H9 (cell line): Measurements from ENCODE around the gene PARD3. TPM values are rescaled to one million over a fixed set of nuclear protein-coding genes. Genes with fewer than 3 reads are reported as not detected.

Experiments
- DNase-seq: peaks from one replicate; pipeline ENCODE4 v3.0.0-alpha.2; 2017
- H2AFZ ChIP-seq: one replicate; pipeline ENCODE4 v1.6.1; 2013; ENCODE audit warnings: mild to moderate bottlenecking, low read length, control low read depth, moderate library complexity
- H2AK5ac ChIP-seq: 2 replicates; pipeline ENCODE4 v1.6.1; 2013; ENCODE audit warnings: low read length, control low read depth, mixed read lengths; ENCODE audit not compliant: insufficient read length
- H2BK120ac ChIP-seq: one replicate; pipeline ENCODE4 v1.6.1; 2013; ENCODE audit warnings: low read depth, mild to moderate bottlenecking, low read length, control low read depth, inconsistent platforms; ENCODE audit not compliant: poor library complexity, severe bottlenecking
- H2BK12ac ChIP-seq: 2 replicates; pipeline ENCODE4 v1.6.1; 2013; ENCODE audit warnings: low read length, control low read depth, mixed read lengths, low read depth; ENCODE audit not compliant: insufficient read length
- H2BK15ac ChIP-seq: 2 replicates; pipeline ENCODE4 v1.6.1; 2013; ENCODE audit warnings: low read depth, low read length, control low read depth
- H2BK20ac ChIP-seq: one replicate; pipeline ENCODE4 v1.6.1; 2013; ENCODE audit warnings: low read depth, mild to moderate bottlenecking, low read length, control low read depth, inconsistent platforms; ENCODE audit not compliant: poor library complexity, severe bottlenecking
- H2BK5ac ChIP-seq: 2 replicates; pipeline ENCODE4 v1.6.1; 2013; ENCODE audit warnings: low read length, control low read depth, mixed read lengths; ENCODE audit not compliant: insufficient read length
- H3K14ac ChIP-seq: 2 replicates; pipeline ENCODE4 v1.6.1; 2013; ENCODE audit warnings: low read length, control low read depth; ENCODE audit not compliant: insufficient read depth
- H3K18ac ChIP-seq: 2 replicates; pipeline ENCODE4 v1.6.1; 2013; ENCODE audit warnings: low read depth, mild to moderate bottlenecking, mixed read lengths, low read length, control low read depth; ENCODE audit not compliant: insufficient read length
- H3K23ac ChIP-seq: 2 replicates; pipeline ENCODE4 v1.6.1; 2013; ENCODE audit warnings: low read length, control low read depth, mixed read lengths, low read depth; ENCODE audit not compliant: insufficient read length
- H3K23me2 ChIP-seq: 2 replicates; pipeline ENCODE4 v1.6.1; 2013; ENCODE audit warnings: low read depth, mild to moderate bottlenecking, mixed read lengths, low read length, control low read depth; ENCODE audit not compliant: insufficient read length, poor library complexity, severe bottlenecking
- H3K27ac ChIP-seq: 2 replicates; pipeline ENCODE4 v1.5.1; 2013; ENCODE audit warnings: low read length, control low read depth, mixed read lengths, low read depth; ENCODE audit not compliant: insufficient read length
- H3K27me3 ChIP-seq: 2 replicates; pipeline ENCODE4 v1.6.1; 2013; ENCODE audit warnings: low read length, control low read depth, inconsistent platforms; ENCODE audit not compliant: insufficient read depth
- H3K4ac ChIP-seq: 2 replicates; pipeline ENCODE4 v1.6.1; 2013; ENCODE audit warnings: low read depth, mild to moderate bottlenecking, control low read depth, inconsistent platforms, low read length, moderate library complexity
- H3K4me1 ChIP-seq: 2 replicates; pipeline ENCODE4 v1.6.1; 2013; ENCODE audit warnings: low read length, control low read depth, inconsistent platforms; ENCODE audit not compliant: insufficient read depth
- H3K4me2 ChIP-seq: 2 replicates; pipeline ENCODE4 v1.6.1; 2013; ENCODE audit warnings: low read length, control low read depth, mixed read lengths; ENCODE audit not compliant: insufficient read length, insufficient read depth
- H3K56ac ChIP-seq: 2 replicates; pipeline ENCODE4 v1.6.1; 2013; ENCODE audit warnings: low read depth, mild to moderate bottlenecking, mixed read lengths, low read length, control low read depth; ENCODE audit not compliant: insufficient read length
- H3K79me1 ChIP-seq: 2 replicates; pipeline ENCODE4 v1.6.1; 2013; ENCODE audit warnings: low read depth, mild to moderate bottlenecking, moderate library complexity, low read length, control low read depth, inconsistent platforms; ENCODE audit not compliant: insufficient read depth, poor library complexity, severe bottlenecking
- H3K79me2 ChIP-seq: 2 replicates; pipeline ENCODE4 v1.6.1; 2013; ENCODE audit warnings: low read length, control low read depth, inconsistent platforms; ENCODE audit not compliant: insufficient read depth
- H3K9ac ChIP-seq: 2 replicates; pipeline ENCODE4 v1.6.1; 2013; ENCODE audit warnings: low read length, control low read depth, mixed read lengths; ENCODE audit not compliant: insufficient read length; ENCODE audit errors: extremely low read depth
- H3K9me3 ChIP-seq: one replicate; pipeline ENCODE4 v1.6.1; 2013; ENCODE audit warnings: low read depth, low read length, inconsistent platforms; ENCODE audit not compliant: control insufficient read depth
- H3T11ph ChIP-seq: one replicate; pipeline ENCODE4 v1.6.1; 2013; ENCODE audit warnings: mild to moderate bottlenecking, low read length, control low read depth, inconsistent platforms
- H4K20me1 ChIP-seq: one replicate; pipeline ENCODE4 v1.6.1; 2013; ENCODE audit not compliant: control insufficient read depth, insufficient read length, insufficient read depth
- H4K5ac ChIP-seq: 2 replicates; pipeline ENCODE4 v1.6.1; 2013; ENCODE audit warnings: low read depth, mild to moderate bottlenecking, mixed read lengths, low read length, control low read depth; ENCODE audit not compliant: insufficient read length
- H4K8ac ChIP-seq: replicated peaks from 2 replicates; pipeline ENCODE4 v1.6.1; 2013; ENCODE audit warnings: low read length, control low read depth, mixed read lengths, low read depth; ENCODE audit not compliant: insufficient read length
- H4K91ac ChIP-seq: 2 replicates; pipeline ENCODE4 v1.6.1; 2013; ENCODE audit warnings: low read depth, mild to moderate bottlenecking, moderate library complexity, mixed read lengths, low read length, control low read depth; ENCODE audit not compliant: insufficient read length
- H3K27ac Mint-ChIP-seq, 3 experiments: 2 replicates in 2 of 3; 3 replicates in 1 of 3; pipeline ENCODE4 v1.8.0; 2020 to 2021; ENCODE audit warnings: mixed read lengths in 3 of 3, mild to moderate bottlenecking in 1 of 3, moderate library complexity in 1 of 3
- H3K27me3 Mint-ChIP-seq: 2 replicates; pipeline ENCODE4 v1.8.0; 2021; ENCODE audit warnings: low read depth, mild to moderate bottlenecking, moderate library complexity, mixed read lengths
- H3K36me3 Mint-ChIP-seq, 3 experiments: 2 replicates in 2 of 3; 3 replicates in 1 of 3; pipeline ENCODE4 v1.8.0; 2020 to 2021; ENCODE audit warnings: low read depth in 3 of 3, mixed read lengths in 3 of 3; ENCODE audit not compliant: insufficient read depth in 1 of 3
- H3K4me1 Mint-ChIP-seq, 2 experiments: 2 replicates each; pipeline ENCODE4 v1.8.0; 2020; ENCODE audit warnings: mixed read lengths in 2 of 2
- H3K4me3 Mint-ChIP-seq, 2 experiments: 2 replicates in 1 of 2; 3 replicates in 1 of 2; pipeline ENCODE4 v1.8.0; 2020 to 2021; ENCODE audit warnings: mild to moderate bottlenecking in 2 of 2, mixed read lengths in 2 of 2, moderate library complexity in 1 of 2
- H3K9me3 Mint-ChIP-seq, 2 experiments: 2 replicates in 1 of 2; 3 replicates in 1 of 2; pipeline ENCODE4 v1.8.0; 2020; ENCODE audit warnings: mild to moderate bottlenecking in 2 of 2, mixed read lengths in 2 of 2, moderate library complexity in 1 of 2
- WGBS: extraction: QIAGEN DNeasy Blood & Tissue Kit; methylation state at CpG from one replicate; pipeline ENCODE4 v1.1.7; 2013; ENCODE audit warnings: missing lambda C conversion rate, low lambda C conversion rate, mixed read lengths; ENCODE audit not compliant: insufficient read length; ENCODE audit errors: extremely low coverage; 5-methylcytosine and 5-hydroxymethylcytosine counted together
- total RNA-seq: library from RNA; stranded (reverse); gene quantifications from 2 replicates; pipeline ENCODE4 v1.2.1, GENCODE V29; 2021
- TF ChIP-seq, protein P1 (sequence below): fragments of 200-600 bp; sonication (generic); conservative IDR thresholded peaks from 3 replicates; pipeline ENCODE4 v1.8.0; 2021; ENCODE audit warnings: antibody characterized with exemption, mild to moderate bottlenecking

The PARD3 gene
- total RNA-seq, 1 experiment from 2014 or later = 44.7 TPM

GRCh38 chr10:34651416-34652195, 163.5 kb downstream of the PARD3 start:
- Histone ChIP-seq H2BK12ac (no peak overlapping the region), H2BK120ac (no peak overlapping the region), H3K14ac (peak overlapping the region; percentile 2), H3K4me1 (peaks cover 28% of the 10 kb centered on the region), H4K5ac (no peak overlapping the region), H3K9ac (no peak overlapping the region), H3K79me2 (peaks cover 6% of the 10 kb centered on the region; the same call in 1 of the 2 replicates), H3K23me2 (no peaks in the 10 kb centered on the region), H3K4me2 (peak overlapping the region; percentile 36), H2AK5ac (no peak overlapping the region), H3T11ph (no peak overlapping the region), H3K9me3 (no peaks in the 10 kb centered on the region), H2BK5ac (no peak overlapping the region), H4K8ac (peak overlapping the region; percentile 44), H4K91ac (peak overlapping the region; percentile 79), H3K27ac (peak overlapping the region; percentile 6), H3K23ac (peak overlapping the region; percentile 64), H3K27me3 (no peaks in the 10 kb centered on the region), H2BK15ac (no peak overlapping the region), H3K18ac (peak overlapping the region; percentile 67), H2AFZ (no peak overlapping the region), H4K20me1 (no peaks in the 10 kb centered on the region), H3K4ac (no peak overlapping the region), H3K79me1 (peaks cover 5% of the 10 kb centered on the region), H2BK20ac (no peak overlapping the region), H3K56ac (no peak overlapping the region)
- H3K9me3 Mint-ChIP-seq = no peaks in the 10 kb centered on the region
- H3K27ac Mint-ChIP-seq = peak overlapping the region; percentile 58 to 92 (median 86); a peak in 6 of 7 replicates
- peaks cover 63% of the 10 kb centered on the region in 2 experiments for H3K4me1 Mint-ChIP-seq
- H3K4me3 Mint-ChIP-seq = peak overlapping the region in 1 of 2 experiments; percentile 21; a peak in 1 of 5 replicates
- no peaks in the 10 kb centered on the region for H3K36me3 Mint-ChIP-seq
- no peaks in the 10 kb centered on the region for H3K27me3 Mint-ChIP-seq
- no peak for DNase-seq
- TF ChIP-seq, protein P1, sequence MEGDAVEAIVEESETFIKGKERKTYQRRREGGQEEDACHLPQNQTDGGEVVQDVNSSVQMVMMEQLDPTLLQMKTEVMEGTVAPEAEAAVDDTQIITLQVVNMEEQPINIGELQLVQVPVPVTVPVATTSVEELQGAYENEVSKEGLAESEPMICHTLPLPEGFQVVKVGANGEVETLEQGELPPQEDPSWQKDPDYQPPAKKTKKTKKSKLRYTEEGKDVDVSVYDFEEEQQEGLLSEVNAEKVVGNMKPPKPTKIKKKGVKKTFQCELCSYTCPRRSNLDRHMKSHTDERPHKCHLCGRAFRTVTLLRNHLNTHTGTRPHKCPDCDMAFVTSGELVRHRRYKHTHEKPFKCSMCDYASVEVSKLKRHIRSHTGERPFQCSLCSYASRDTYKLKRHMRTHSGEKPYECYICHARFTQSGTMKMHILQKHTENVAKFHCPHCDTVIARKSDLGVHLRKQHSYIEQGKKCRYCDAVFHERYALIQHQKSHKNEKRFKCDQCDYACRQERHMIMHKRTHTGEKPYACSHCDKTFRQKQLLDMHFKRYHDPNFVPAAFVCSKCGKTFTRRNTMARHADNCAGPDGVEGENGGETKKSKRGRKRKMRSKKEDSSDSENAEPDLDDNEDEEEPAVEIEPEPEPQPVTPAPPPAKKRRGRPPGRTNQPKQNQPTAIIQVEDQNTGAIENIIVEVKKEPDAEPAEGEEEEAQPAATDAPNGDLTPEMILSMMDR = no peak
- WGBS = no CpG with 5 or more reads among the region's 12 CpGs
